ENCODE data around the gene RIMKLB. TPM values are rescaled to one million over a fixed set of nuclear protein-coding genes. Genes with fewer than 3 reads are reported as not detected.
A peak's percentile ranks its signal among the peaks of the same experiment; 100 is the strongest.

The RIMKLB gene
- total and polyA plus RNA-seq, 2 of the 8 experiments (the other 6 are each of a cell fraction or from before 2014, with no cell fraction given): 37.8 to 78.2 TPM

DNA sequence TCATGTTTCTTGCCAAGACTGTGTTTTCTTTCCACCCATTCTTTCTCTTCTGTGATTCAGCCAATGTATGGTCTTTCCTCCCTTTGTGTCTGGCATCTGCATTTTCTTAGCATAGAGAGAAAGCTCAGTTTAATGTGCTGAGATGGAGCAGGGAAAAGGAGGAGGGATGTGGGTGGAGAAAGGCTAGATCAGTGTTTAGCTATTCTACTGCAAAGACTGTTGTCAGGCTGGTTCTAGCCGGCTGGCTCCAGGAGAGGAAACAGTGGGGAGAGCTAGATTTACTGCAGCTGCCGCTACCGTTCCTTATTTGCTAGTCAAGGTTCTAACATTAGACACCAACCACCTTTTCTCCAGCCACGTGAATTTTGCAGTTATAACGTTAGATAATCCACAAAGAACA, 5.2 kb upstream of the RIMKLB start (continued):
- TF ChIP-seq FOSL1 (IDR thresholded peaks at IDR 0.05; ENCODE audit: insufficient read depth, low read depth, low read length) (no peak), ZNF274 (IDR thresholded peaks at IDR 0.05; ENCODE audit: borderline replicate concordance, extremely low read depth, low read length) (no peak), POLR2A (IDR thresholded peaks at IDR 0.05; ENCODE audit: control extremely low read depth in 1 of 2, low read depth in 2 of 2, low read length in 2 of 2) (peak in 1 of 2 experiments; percentile 82; a peak in 2 of 3 replicates), SIX5 (IDR thresholded peaks at IDR 0.05; ENCODE audit: low read depth, low read length) (no peak), TBP (IDR thresholded peaks at IDR 0.05; ENCODE audit: low read depth, low read length) (peak; percentile 63), SIN3A (conservative IDR thresholded peaks at IDR 0.05 in 1 of 2, IDR thresholded peaks at IDR 0.05 in 1 of 2; ENCODE audit: low read depth in 1 of 2, low read length in 2 of 2) (no peak), RBBP5 (IDR thresholded peaks at IDR 0.05; ENCODE audit: borderline replicate concordance, low read depth, low read length) (no peak; the same call in 1 of the 2 replicates), RNF2 (IDR thresholded peaks at IDR 0.05; ENCODE audit: borderline replicate concordance, low read depth, low read length, missing control alignments, poor library complexity, severe bottlenecking) (no peak), RAD21 (IDR thresholded peaks at IDR 0.05 in 1 of 2, conservative IDR thresholded peaks at IDR 0.05 in 1 of 2; ENCODE audit: low read depth in 2 of 2, low read length in 2 of 2) (no peak), CREB1 (IDR thresholded peaks at IDR 0.05) (no peak), JUN (IDR thresholded peaks at IDR 0.05; ENCODE audit: low read depth, low read length) (0 out of 2 replicates have a peak, but pooled peaks have one; percentile 25), RXRA (IDR thresholded peaks at IDR 0.05; ENCODE audit: insufficient read depth, low read depth, low read length) (no peak)
- TF ChIP-seq, protein P1, sequence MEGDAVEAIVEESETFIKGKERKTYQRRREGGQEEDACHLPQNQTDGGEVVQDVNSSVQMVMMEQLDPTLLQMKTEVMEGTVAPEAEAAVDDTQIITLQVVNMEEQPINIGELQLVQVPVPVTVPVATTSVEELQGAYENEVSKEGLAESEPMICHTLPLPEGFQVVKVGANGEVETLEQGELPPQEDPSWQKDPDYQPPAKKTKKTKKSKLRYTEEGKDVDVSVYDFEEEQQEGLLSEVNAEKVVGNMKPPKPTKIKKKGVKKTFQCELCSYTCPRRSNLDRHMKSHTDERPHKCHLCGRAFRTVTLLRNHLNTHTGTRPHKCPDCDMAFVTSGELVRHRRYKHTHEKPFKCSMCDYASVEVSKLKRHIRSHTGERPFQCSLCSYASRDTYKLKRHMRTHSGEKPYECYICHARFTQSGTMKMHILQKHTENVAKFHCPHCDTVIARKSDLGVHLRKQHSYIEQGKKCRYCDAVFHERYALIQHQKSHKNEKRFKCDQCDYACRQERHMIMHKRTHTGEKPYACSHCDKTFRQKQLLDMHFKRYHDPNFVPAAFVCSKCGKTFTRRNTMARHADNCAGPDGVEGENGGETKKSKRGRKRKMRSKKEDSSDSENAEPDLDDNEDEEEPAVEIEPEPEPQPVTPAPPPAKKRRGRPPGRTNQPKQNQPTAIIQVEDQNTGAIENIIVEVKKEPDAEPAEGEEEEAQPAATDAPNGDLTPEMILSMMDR (IDR thresholded peaks at IDR 0.05; ENCODE audit: control extremely low read depth in 1 of 3, insufficient read depth in 1 of 3, low read depth in 1 of 3, low read length in 3 of 3): no peak
- TF ChIP-seq, protein P2, sequence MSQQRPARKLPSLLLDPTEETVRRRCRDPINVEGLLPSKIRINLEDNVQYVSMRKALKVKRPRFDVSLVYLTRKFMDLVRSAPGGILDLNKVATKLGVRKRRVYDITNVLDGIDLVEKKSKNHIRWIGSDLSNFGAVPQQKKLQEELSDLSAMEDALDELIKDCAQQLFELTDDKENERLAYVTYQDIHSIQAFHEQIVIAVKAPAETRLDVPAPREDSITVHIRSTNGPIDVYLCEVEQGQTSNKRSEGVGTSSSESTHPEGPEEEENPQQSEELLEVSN (IDR thresholded peaks at IDR 0.05): no peak

Measured in H1 (cell line).